SJSA1 (cell line): ENCODE results near the gene GLYATL1B. TPM values are rescaled to one million over a fixed set of nuclear protein-coding genes. Genes with fewer than 3 reads are reported as not detected.
A peak's percentile ranks its signal among the peaks of the same experiment; 100 is the strongest.
"Not testable (repeated sequence)": the region's sequence is repeated elsewhere in the genome, so short reads cannot be mapped to it uniquely, and the experiment has no call there.

Source experiments
- DNase-seq, 2 experiments: peaks; one replicate each; pipeline ENCODE4 v3.0.0-alpha.2; 2015 to 2020; ENCODE audit warnings: low spot score in 2 of 2, low read depth in 1 of 2
- H3K27ac ChIP-seq: fragments of 250-450 bp; sonication (Bioruptor Pico); 2 replicates; pipeline ENCODE4 v1.5.1; 2020; ENCODE audit warnings: mild to moderate bottlenecking, moderate library complexity
- H3K27me3 ChIP-seq: fragments of 250-450 bp; sonication (Bioruptor Pico); replicated peaks from 2 replicates; pipeline ENCODE4 v1.5.1; 2020; ENCODE audit warnings: mild to moderate bottlenecking, moderate library complexity
- H3K36me3 ChIP-seq: fragments of 250-450 bp; sonication (Bioruptor Pico); 2 replicates; pipeline ENCODE4 v1.5.1; 2020; ENCODE audit warnings: mild to moderate bottlenecking
- H3K4me1 ChIP-seq: fragments of 250-450 bp; sonication (Bioruptor Pico); replicated peaks from 2 replicates; pipeline ENCODE4 v1.6.1; 2021; ENCODE audit warnings: mild to moderate bottlenecking
- H3K4me3 ChIP-seq: fragments of 250-450 bp; sonication (Bioruptor Pico); 2 replicates; pipeline ENCODE4 v1.5.1; 2020; ENCODE audit warnings: mild to moderate bottlenecking
- H3K9me3 ChIP-seq: fragments of 250-450 bp; sonication (Bioruptor Pico); replicated peaks from 2 replicates; pipeline ENCODE4 v1.5.1; 2020; ENCODE audit warnings: mild to moderate bottlenecking
- total RNA-seq: library from RNA; depleted of rRNA; stranded (reverse); fragments of >200 nt; shearing (Covaris generic); gene quantifications from 2 replicates; pipeline ENCODE4 v1.2.3, GENCODE V29; 2014; rRNA removed

The GLYATL1B gene, protein sequence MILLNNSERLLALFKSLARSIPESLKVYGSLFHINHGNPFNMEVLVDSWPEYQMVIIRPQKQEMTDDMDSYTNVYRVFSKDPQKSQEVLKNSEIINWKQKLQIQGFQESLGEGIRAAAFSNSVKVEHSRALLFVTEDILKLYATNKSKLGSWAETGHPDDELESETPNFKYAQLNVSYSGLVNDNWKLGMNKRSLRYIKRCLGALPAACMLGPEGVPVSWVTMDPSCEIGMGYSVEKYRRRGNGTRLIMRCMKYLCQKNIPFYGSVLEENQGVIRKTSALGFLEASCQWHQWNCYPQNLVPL
- not detected in 2 replicates for total RNA-seq

- not testable (repeated sequence) for H3K4me1 ChIP-seq, H3K36me3 ChIP-seq
Observed at GRCh38 chr11:59086007-59086406, at the start of gene GLYATL1B. Gene GLYATL1B (plus strand): TSS chr11:59086307. CDS start chr11:59086307, 0 bp downstream.

GRCh38 chr11:59036542-59036941 lies 49.6 kb upstream of the GLYATL1B start:
- H3K36me3 ChIP-seq = not testable (repeated sequence)

More at GRCh38 chr11:59086007-59086406, at the start of gene GLYATL1B:
- H3K27ac ChIP-seq, H3K4me3 ChIP-seq, DNase-seq, H3K27me3 ChIP-seq, H3K9me3 ChIP-seq: not testable (repeated sequence)

GRCh38 chr11:59037434-59037833 lies 48.7 kb upstream of the GLYATL1B start:
- not testable (repeated sequence) for H3K4me1 ChIP-seq, DNase-seq, H3K9me3 ChIP-seq, H3K4me3 ChIP-seq, H3K27me3 ChIP-seq, H3K27ac ChIP-seq, H3K36me3 ChIP-seq

More at GRCh38 chr11:59036542-59036941, 49.6 kb upstream of the GLYATL1B start:
- H3K27me3 ChIP-seq, H3K4me1 ChIP-seq, H3K4me3 ChIP-seq, H3K9me3 ChIP-seq, DNase-seq, H3K27ac ChIP-seq: not testable (repeated sequence)

DNA sequence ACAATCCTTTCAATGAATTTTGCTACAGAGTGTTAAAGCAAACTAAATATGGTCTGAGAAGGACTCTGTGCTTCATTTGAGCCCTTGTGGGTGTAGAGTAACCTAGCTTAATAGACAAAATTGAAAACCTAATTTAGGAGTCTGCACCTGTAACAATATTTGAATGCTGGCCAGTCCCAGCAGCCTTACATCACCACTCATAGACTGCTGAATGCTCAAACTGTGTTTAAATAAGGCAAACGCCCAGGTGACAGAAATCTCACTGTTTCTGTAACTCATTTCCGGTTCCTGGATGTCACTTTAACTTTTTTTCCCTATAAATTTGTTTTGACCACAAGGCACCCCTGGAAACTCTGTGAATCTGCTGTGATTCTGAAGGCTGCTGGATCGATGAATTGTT lies 45.5 kb upstream of the GLYATL1B start:
- Histone ChIP-seq H3K4me3 (no peak overlapping the region), H3K27me3 (no peaks in the 10 kb centered on the region), H3K27ac (no peak overlapping the region), H3K4me1 (no peaks in the 10 kb centered on the region), H3K36me3 (no peaks in the 10 kb centered on the region), H3K9me3 (no peaks in the 10 kb centered on the region)
- no peak for DNase-seq

GRCh38 chr11:59051383-59051782 lies 34.7 kb upstream of the GLYATL1B start:
- not testable (repeated sequence) for H3K27ac ChIP-seq, H3K4me3 ChIP-seq, H3K27me3 ChIP-seq, DNase-seq, H3K9me3 ChIP-seq, H3K36me3 ChIP-seq, H3K4me1 ChIP-seq

- not testable (repeated sequence) for H3K27ac ChIP-seq, DNase-seq
Observed at GRCh38 chr11:59052355-59052754, 33.8 kb upstream of the GLYATL1B start.

DNA sequence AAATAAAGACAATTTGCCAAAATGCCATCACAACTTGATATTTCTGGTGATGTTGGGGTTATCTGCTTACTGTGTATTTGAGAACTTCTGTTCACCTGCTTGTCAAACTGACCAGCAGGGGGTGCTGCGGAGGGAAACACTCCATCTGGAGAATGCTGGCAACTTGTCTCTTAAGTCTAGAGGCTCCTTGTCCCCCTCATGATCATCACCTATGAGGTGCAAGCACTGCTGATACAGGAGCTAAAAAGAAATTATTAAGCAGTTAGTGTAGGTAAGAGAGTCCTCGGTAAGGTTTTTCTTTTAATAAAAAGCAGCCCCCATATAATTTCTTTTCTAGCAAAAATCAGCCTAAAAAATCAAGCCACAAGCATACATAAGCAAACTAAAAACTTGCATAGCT lies 32.7 kb upstream of the GLYATL1B start:
- DNase-seq = peak; percentile 23 to 65
- no peak overlapping the region for H3K27ac ChIP-seq
- no peak overlapping the region for H3K4me3 ChIP-seq
- H3K27me3 ChIP-seq = no peaks in the 10 kb centered on the region
- no peaks in the 10 kb centered on the region for H3K9me3 ChIP-seq
- H3K4me1 ChIP-seq = 0 out of 2 replicates have a peak, but pooled peaks cover 3% of the 10 kb centered on the region
- no peaks in the 10 kb centered on the region for H3K36me3 ChIP-seq

More at GRCh38 chr11:59052355-59052754, 33.8 kb upstream of the GLYATL1B start:
- H3K9me3 ChIP-seq, H3K27me3 ChIP-seq, H3K4me3 ChIP-seq, H3K36me3 ChIP-seq, H3K4me1 ChIP-seq: not testable (repeated sequence)

DNA sequence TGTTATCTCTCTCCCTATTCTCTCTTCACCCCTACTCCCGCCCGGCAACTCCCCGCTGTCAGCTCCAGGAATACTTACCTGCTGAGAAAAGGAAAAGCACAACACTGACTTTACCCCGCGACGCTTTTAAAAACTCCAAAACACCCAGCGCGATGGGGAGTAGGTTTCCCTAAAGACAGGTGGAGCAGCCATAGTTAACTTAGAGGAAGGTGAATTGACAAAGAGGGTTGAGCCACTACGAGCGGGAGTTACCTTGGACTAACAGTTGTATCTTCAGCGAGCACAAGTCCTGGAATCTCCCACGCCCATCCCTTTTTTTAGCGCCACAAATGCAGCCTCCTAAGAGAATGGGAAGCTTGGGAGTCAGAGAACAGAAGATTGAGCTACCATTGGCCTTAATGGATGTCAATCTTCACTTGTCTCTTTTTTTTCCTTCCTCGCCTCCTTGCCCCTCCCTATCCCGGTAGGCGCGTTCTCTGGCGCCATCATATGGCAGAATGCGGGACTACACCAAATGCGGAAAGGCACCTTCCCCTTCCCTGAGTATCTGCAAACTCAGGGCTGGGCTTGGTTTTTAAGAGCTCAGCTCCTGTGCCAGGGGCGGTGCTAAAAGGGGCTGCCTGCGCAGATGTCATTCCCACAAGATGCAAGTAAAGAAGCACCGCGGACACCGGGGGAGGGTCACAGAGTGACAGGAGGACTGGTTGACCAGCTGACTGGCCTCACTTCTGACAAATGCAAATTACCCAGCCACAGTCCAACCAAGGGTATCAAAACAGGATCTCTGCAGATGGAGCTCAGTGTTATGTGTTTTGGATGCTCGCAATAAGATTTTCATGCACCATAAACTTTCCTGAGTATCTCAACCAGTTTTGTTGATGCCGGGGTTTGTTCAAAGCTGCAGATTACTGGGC lies 27.7 kb upstream of the GLYATL1B start:
- H3K4me3 ChIP-seq, H3K4me1 ChIP-seq, H3K36me3 ChIP-seq, H3K27ac ChIP-seq, H3K9me3 ChIP-seq, H3K27me3 ChIP-seq: not testable (repeated sequence)
- DNase-seq = peak; percentile 77 to 88

DNA sequence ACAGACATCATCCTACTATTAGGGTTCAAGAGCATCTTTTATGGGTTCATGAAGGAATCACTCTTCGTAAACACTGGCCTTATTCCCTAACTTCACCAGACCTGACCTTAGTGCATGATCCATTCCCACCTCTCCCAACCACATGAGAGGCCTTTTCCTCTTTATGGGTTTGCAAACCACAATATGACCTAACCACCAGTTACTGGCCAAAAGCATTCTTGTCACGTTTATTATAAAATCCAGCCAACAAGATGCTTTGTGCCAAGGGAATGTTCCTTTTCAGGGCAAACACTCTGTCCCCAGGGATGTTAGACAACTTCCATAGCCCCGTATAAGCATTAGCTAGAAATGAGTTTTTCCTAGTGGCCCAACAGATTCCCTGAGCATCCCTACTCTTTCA lies 26.0 kb upstream of the GLYATL1B start:
- not testable (repeated sequence) for H3K27me3 ChIP-seq, H3K9me3 ChIP-seq, H3K4me1 ChIP-seq, H3K4me3 ChIP-seq, DNase-seq, H3K36me3 ChIP-seq, H3K27ac ChIP-seq

- no peaks in the 10 kb centered on the region for H3K9me3 ChIP-seq
- H3K27me3 ChIP-seq = peaks cover 9% of the 10 kb centered on the region; the same call in 1 of the 2 replicates
- no peak overlapping the region for H3K27ac ChIP-seq
- 0 out of 2 replicates have a peak, but pooled peaks cover 3% of the 10 kb centered on the region for H3K4me1 ChIP-seq
- no peak overlapping the region for H3K4me3 ChIP-seq
- DNase-seq = no peak
- H3K36me3 ChIP-seq = no peaks in the 10 kb centered on the region
Observed at GRCh38 chr11:59062602-59063529, 23.2 kb upstream of the GLYATL1B start.

- H3K4me1 ChIP-seq, H3K36me3 ChIP-seq, DNase-seq, H3K4me3 ChIP-seq, H3K9me3 ChIP-seq, H3K27ac ChIP-seq: not testable (repeated sequence)
- H3K27me3 ChIP-seq = peaks cover 14% of the 10 kb centered on the region
Observed at GRCh38 chr11:59063996-59064727, 21.9 kb upstream of the GLYATL1B start.

DNA sequence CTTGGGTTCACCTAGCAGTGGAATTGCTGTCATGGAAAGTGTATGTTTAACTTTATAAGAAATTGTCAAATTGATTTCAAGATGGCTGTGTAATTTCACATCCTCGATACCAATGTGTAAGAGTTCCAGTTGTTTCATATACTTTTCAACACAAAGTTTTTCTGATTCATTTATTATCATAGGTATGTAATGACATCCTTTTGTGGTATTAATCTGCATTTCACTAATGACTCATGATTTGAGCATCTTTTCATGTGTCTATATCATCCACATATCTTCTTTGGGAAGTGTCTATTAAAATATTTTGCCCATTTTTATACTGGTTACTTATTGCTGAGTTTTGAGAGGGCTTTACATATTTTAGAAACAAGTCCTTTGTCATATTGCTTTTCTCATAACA lies 17.0 kb upstream of the GLYATL1B start:
- Histone ChIP-seq H3K4me3 (no peak overlapping the region), H3K9me3 (no peaks in the 10 kb centered on the region), H3K27ac (no peak overlapping the region), H3K36me3 (no peaks in the 10 kb centered on the region), H3K27me3 (peaks cover 14% of the 10 kb centered on the region), H3K4me1 (no peaks in the 10 kb centered on the region)
- no peak for DNase-seq
